Transverse colon (tissue), 4 donors: ENCODE measurements around the gene CDHR2. TPM values are rescaled to one million over a fixed set of nuclear protein-coding genes. Genes with fewer than 3 reads are reported as not detected.

Experiments used
- DNase-seq: peaks from one replicate; pipeline ENCODE4 v3.0.0-alpha.2; 2019
- H3K27ac ChIP-seq, 4 donors: fragments of 200-600 bp; sonication (generic); 2 replicates each; pipeline ENCODE4 v1.5.1; 2016 to 2018; ENCODE audit warnings: inconsistent platforms in 4 of 4
- H3K27me3 ChIP-seq: fragments of 200-600 bp; sonication (generic); 2 replicates; pipeline ENCODE4 v1.5.1; 2017; ENCODE audit warnings: inconsistent platforms
- H3K36me3 ChIP-seq, 4 donors: fragments of 200-600 bp; sonication (generic); 2 replicates each; pipeline ENCODE4 v1.5.1; 2017 to 2019; ENCODE audit warnings: inconsistent platforms in 4 of 4
- H3K4me1 ChIP-seq, 4 donors: fragments of 200-600 bp; sonication (generic); 2 replicates each; pipeline ENCODE4 v1.5.1; 2017 to 2020; ENCODE audit warnings: inconsistent platforms in 4 of 4
- H3K4me3 ChIP-seq, 4 donors: fragments of 200-600 bp; sonication (generic); 1 replicate in 1 of 4; 2 replicates in 3 of 4; pipeline versions ENCODE4 v1.5.1 to v1.6.1; 2017 to 2019; ENCODE audit warnings: inconsistent platforms in 4 of 4
- H3K9me3 ChIP-seq, 2 donors: fragments of 200-600 bp; sonication (generic); 2 replicates each; pipeline ENCODE4 v1.5.1; 2017 to 2019; ENCODE audit warnings: inconsistent platforms in 2 of 2
- EP300 ChIP-seq: sonication (generic); formaldehyde crosslinking; IDR thresholded peaks from one replicate; pipeline ENCODE4 v1.6.1; 2017; ENCODE audit warnings: antibody characterized with exemption, low read depth
- POLR2A ChIP-seq: fragments of 450-650 bp; IDR thresholded peaks from one replicate; pipeline ENCODE4 v1.6.1; 2016; ENCODE audit warnings: antibody characterized with exemption, mild to moderate bottlenecking, moderate library complexity
- POLR2AphosphoS5 ChIP-seq, 3 donors: sonication (generic); formaldehyde crosslinking; IDR thresholded peaks; one replicate each; pipeline ENCODE4 v1.6.1; 2016; ENCODE audit warnings: antibody characterized with exemption in 3 of 3
- WGBS, 2 donors: methylation state at CpG; one replicate each; pipeline ENCODE4 v1.1.5; 2018; ENCODE audit warnings: low coverage in 1 of 2; 5-methylcytosine and 5-hydroxymethylcytosine counted together
- in situ Hi-C, 4 donors: fragments of 200-750 bp; cut with MboI; loops; one replicate each; pipeline versions ENCODE4 v1.15.0 to v1.15.1; 2017; ENCODE audit warnings: low sequenced_read_pairs in 3 of 4, low pct_ligation_motif_present in 1 of 4, low pct_unique_long_range_greater_than_20kb in 1 of 4
- intact Hi-C: fragments of 100-400 bp; cut with DNase I; formaldehyde crosslinking; loops from one replicate; pipeline ENCODE4 v1.15.1; 2023; ENCODE audit warnings: low total_unique reads
- total RNA-seq, 4 donors: library from RNA; depleted of rRNA; stranded (reverse); fragments of >200 nt; gene quantifications; one replicate each; pipeline ENCODE4 v1.1.0, GENCODE V29; 2016
- TF ChIP-seq, protein P1 (sequence below), 5 experiments: fragments of 200-600 bp in 3 of 5; fragments of 450-650 bp in 2 of 5; sonication (generic) in 3 of 5; IDR thresholded peaks; 1 replicate in 2 of 5; 2 replicates in 3 of 5; pipeline ENCODE4 v1.5.1; 2016 to 2017; ENCODE audit warnings: antibody characterized with exemption in 5 of 5, inconsistent platforms in 3 of 5, mild to moderate bottlenecking in 2 of 5, moderate library complexity in 1 of 5

The CDHR2 gene
- total RNA-seq, 4 donors from 2014 or later, result 15.5 to 257 (median 104) TPM

GRCh38 chr5:176581361-176581760 is 32.2 kb downstream of the CDHR2 start:
- no peak for DNase-seq
- peaks cover 7 to 13% of the 10 kb centered on the region in 2 donors for H3K9me3 ChIP-seq
- no peaks in the 10 kb centered on the region for H3K36me3 ChIP-seq
- no peak overlapping the region for H3K4me3 ChIP-seq
- WGBS, 2 donors, result 86% methylated on average over 12 of the region's 12 CpGs; no CpG with 5 or more reads in 1 of the 2 donors
- no peaks in the 10 kb centered on the region for H3K27me3 ChIP-seq
- no peak for TF ChIP-seq POLR2A
- TF ChIP-seq, protein P1, sequence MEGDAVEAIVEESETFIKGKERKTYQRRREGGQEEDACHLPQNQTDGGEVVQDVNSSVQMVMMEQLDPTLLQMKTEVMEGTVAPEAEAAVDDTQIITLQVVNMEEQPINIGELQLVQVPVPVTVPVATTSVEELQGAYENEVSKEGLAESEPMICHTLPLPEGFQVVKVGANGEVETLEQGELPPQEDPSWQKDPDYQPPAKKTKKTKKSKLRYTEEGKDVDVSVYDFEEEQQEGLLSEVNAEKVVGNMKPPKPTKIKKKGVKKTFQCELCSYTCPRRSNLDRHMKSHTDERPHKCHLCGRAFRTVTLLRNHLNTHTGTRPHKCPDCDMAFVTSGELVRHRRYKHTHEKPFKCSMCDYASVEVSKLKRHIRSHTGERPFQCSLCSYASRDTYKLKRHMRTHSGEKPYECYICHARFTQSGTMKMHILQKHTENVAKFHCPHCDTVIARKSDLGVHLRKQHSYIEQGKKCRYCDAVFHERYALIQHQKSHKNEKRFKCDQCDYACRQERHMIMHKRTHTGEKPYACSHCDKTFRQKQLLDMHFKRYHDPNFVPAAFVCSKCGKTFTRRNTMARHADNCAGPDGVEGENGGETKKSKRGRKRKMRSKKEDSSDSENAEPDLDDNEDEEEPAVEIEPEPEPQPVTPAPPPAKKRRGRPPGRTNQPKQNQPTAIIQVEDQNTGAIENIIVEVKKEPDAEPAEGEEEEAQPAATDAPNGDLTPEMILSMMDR (IDR thresholded peaks at IDR 0.05), result no peak
- TF ChIP-seq EP300, result no peak
- TF ChIP-seq POLR2AphosphoS5 (IDR thresholded peaks at IDR 0.05), result no peak
- no peaks in the 10 kb centered on the region for H3K4me1 ChIP-seq
- H3K27ac ChIP-seq, result no peak overlapping the region
- in situ Hi-C loops (loop anchor here in 1 of 4 donors (25.0 kb wide), 1 partner anchor 169 kb away; the partner anchor contains the start of gene CLTB), intact Hi-C loops (no loop called here)

DNA sequence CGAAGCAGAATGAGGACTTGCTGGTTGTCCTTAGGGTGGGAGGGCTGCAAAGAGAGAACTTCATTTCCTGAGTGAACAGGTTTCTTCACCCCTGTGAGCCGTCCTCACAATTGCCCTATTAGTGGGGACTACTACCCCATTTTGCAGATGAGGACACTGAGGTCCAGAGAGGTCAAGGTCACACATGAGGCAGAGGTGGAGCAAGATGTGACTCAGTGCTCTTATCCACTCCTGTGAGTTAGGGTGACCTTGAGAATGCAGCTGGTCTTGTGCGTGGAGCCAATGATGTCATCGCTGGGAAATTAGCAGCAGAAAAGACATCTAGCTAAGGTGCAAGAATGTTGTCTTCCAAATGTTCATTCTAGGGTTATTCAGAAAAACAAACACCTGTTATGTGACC is 33.9 kb downstream of the CDHR2 start:
- no peaks in the 10 kb centered on the region for H3K27me3 ChIP-seq
- no peaks in the 10 kb centered on the region for H3K36me3 ChIP-seq
- intact Hi-C loops, result no loop called here
- in situ Hi-C loops, result loop anchor here in 1 of 4 donors (25.0 kb wide), 1 partner anchor 171 kb away; the partner anchor contains the start of gene CLTB
- peaks cover 7 to 13% of the 10 kb centered on the region in 2 donors for H3K9me3 ChIP-seq
- H3K4me3 ChIP-seq, result no peak overlapping the region
- DNase-seq, result no peak
- 76% methylated on average over 4 of the region's 4 CpGs; no CpG with 5 or more reads in 1 of the 2 donors for WGBS, 2 donors
- H3K4me1 ChIP-seq, result no peaks in the 10 kb centered on the region
- TF ChIP-seq POLR2AphosphoS5 (IDR thresholded peaks at IDR 0.05) (no peak), EP300 (no peak), POLR2A (no peak)
- TF ChIP-seq, protein P1 (IDR thresholded peaks at IDR 0.05), result no peak
- no peak overlapping the region for H3K27ac ChIP-seq

DNA sequence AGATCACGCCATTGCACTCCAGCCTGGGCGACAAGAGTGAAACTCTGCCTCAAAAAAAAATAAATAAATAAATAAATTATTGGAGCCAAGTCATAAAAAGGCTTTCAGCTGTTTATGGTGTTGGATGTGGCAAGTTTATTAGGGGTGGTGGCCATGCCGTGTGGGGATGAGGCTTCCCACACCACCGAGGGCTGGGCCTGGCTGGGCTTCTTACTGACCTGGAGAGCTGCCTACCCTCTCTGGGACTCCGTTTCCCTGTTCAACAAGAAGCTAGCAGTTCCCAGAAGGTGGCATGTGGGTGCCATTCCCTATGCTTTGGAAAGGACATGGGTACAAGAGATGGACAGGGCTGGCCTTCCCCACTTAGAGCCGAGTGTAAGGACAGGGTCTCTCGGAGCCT is 38.3 kb downstream of the CDHR2 start:
- Histone ChIP-seq H3K27ac (no peak overlapping the region), H3K36me3 (no peaks in the 10 kb centered on the region), H3K9me3 (peaks cover 7 to 13% of the 10 kb centered on the region in 2 donors), H3K4me3 (no peak overlapping the region), H3K4me1 (no peaks in the 10 kb centered on the region), H3K27me3 (no peaks in the 10 kb centered on the region)
- no peak for TF ChIP-seq POLR2A
- TF ChIP-seq POLR2AphosphoS5 (IDR thresholded peaks at IDR 0.05), result no peak
- TF ChIP-seq, protein P1 (IDR thresholded peaks at IDR 0.05), result no peak
- no peak for TF ChIP-seq EP300
- WGBS, 2 donors, result 71% methylated on average over 7 of the region's 7 CpGs; no CpG with 5 or more reads in 1 of the 2 donors
- in situ Hi-C loops (loop anchor here in 1 of 4 donors (25.0 kb wide), 1 partner anchor 175 kb away; the partner anchor contains the start of gene CLTB), intact Hi-C loops (no loop called here)
- DNase-seq, result no peak

GRCh38 chr5:176588297-176588696 is 39.2 kb downstream of the CDHR2 start:
- intact Hi-C loops, result no loop called here
- Histone ChIP-seq H3K9me3 (peaks cover 7 to 13% of the 10 kb centered on the region in 2 donors), H3K4me1 (no peaks in the 10 kb centered on the region), H3K27ac (no peak overlapping the region), H3K4me3 (no peak overlapping the region), H3K27me3 (no peaks in the 10 kb centered on the region), H3K36me3 (no peaks in the 10 kb centered on the region)
- no peak for DNase-seq
- TF ChIP-seq EP300, result no peak
- in situ Hi-C loops, result loop anchor here in 1 of 4 donors (25.0 kb wide), 1 partner anchor 176 kb away; the partner anchor contains the start of gene CLTB
